H9 (cell line): ENCODE measurements around the gene IRS2. TPM values are rescaled to one million over a fixed set of nuclear protein-coding genes. Genes with fewer than 3 reads are reported as not detected.

ENCODE experiments used
- DNase-seq: peaks from one replicate; pipeline ENCODE4 v3.0.0-alpha.2; 2017
- H2AFZ ChIP-seq: one replicate; pipeline ENCODE4 v1.6.1; 2013; ENCODE audit warnings: mild to moderate bottlenecking, low read length, control low read depth, moderate library complexity
- H2AK5ac ChIP-seq: 2 replicates; pipeline ENCODE4 v1.6.1; 2013; ENCODE audit warnings: low read length, control low read depth, mixed read lengths; ENCODE audit not compliant: insufficient read length
- H2BK120ac ChIP-seq: one replicate; pipeline ENCODE4 v1.6.1; 2013; ENCODE audit warnings: low read depth, mild to moderate bottlenecking, low read length, control low read depth, inconsistent platforms; ENCODE audit not compliant: poor library complexity, severe bottlenecking
- H2BK12ac ChIP-seq: 2 replicates; pipeline ENCODE4 v1.6.1; 2013; ENCODE audit warnings: low read length, control low read depth, mixed read lengths, low read depth; ENCODE audit not compliant: insufficient read length
- H2BK15ac ChIP-seq: 2 replicates; pipeline ENCODE4 v1.6.1; 2013; ENCODE audit warnings: low read depth, low read length, control low read depth
- H2BK20ac ChIP-seq: one replicate; pipeline ENCODE4 v1.6.1; 2013; ENCODE audit warnings: low read depth, mild to moderate bottlenecking, low read length, control low read depth, inconsistent platforms; ENCODE audit not compliant: poor library complexity, severe bottlenecking
- H2BK5ac ChIP-seq: 2 replicates; pipeline ENCODE4 v1.6.1; 2013; ENCODE audit warnings: low read length, control low read depth, mixed read lengths; ENCODE audit not compliant: insufficient read length
- H3K14ac ChIP-seq: 2 replicates; pipeline ENCODE4 v1.6.1; 2013; ENCODE audit warnings: low read length, control low read depth; ENCODE audit not compliant: insufficient read depth
- H3K18ac ChIP-seq: 2 replicates; pipeline ENCODE4 v1.6.1; 2013; ENCODE audit warnings: low read depth, mild to moderate bottlenecking, mixed read lengths, low read length, control low read depth; ENCODE audit not compliant: insufficient read length
- H3K23ac ChIP-seq: 2 replicates; pipeline ENCODE4 v1.6.1; 2013; ENCODE audit warnings: low read length, control low read depth, mixed read lengths, low read depth; ENCODE audit not compliant: insufficient read length
- H3K23me2 ChIP-seq: 2 replicates; pipeline ENCODE4 v1.6.1; 2013; ENCODE audit warnings: low read depth, mild to moderate bottlenecking, mixed read lengths, low read length, control low read depth; ENCODE audit not compliant: insufficient read length, poor library complexity, severe bottlenecking
- H3K27ac ChIP-seq: 2 replicates; pipeline ENCODE4 v1.5.1; 2013; ENCODE audit warnings: low read length, control low read depth, mixed read lengths, low read depth; ENCODE audit not compliant: insufficient read length
- H3K27me3 ChIP-seq: 2 replicates; pipeline ENCODE4 v1.6.1; 2013; ENCODE audit warnings: low read length, control low read depth, inconsistent platforms; ENCODE audit not compliant: insufficient read depth
- H3K4ac ChIP-seq: 2 replicates; pipeline ENCODE4 v1.6.1; 2013; ENCODE audit warnings: low read depth, mild to moderate bottlenecking, control low read depth, inconsistent platforms, low read length, moderate library complexity
- H3K4me1 ChIP-seq: 2 replicates; pipeline ENCODE4 v1.6.1; 2013; ENCODE audit warnings: low read length, control low read depth, inconsistent platforms; ENCODE audit not compliant: insufficient read depth
- H3K4me2 ChIP-seq: 2 replicates; pipeline ENCODE4 v1.6.1; 2013; ENCODE audit warnings: low read length, control low read depth, mixed read lengths; ENCODE audit not compliant: insufficient read length, insufficient read depth
- H3K56ac ChIP-seq: 2 replicates; pipeline ENCODE4 v1.6.1; 2013; ENCODE audit warnings: low read depth, mild to moderate bottlenecking, mixed read lengths, low read length, control low read depth; ENCODE audit not compliant: insufficient read length
- H3K79me1 ChIP-seq: 2 replicates; pipeline ENCODE4 v1.6.1; 2013; ENCODE audit warnings: low read depth, mild to moderate bottlenecking, moderate library complexity, low read length, control low read depth, inconsistent platforms; ENCODE audit not compliant: insufficient read depth, poor library complexity, severe bottlenecking
- H3K79me2 ChIP-seq: 2 replicates; pipeline ENCODE4 v1.6.1; 2013; ENCODE audit warnings: low read length, control low read depth, inconsistent platforms; ENCODE audit not compliant: insufficient read depth
- H3K9ac ChIP-seq: 2 replicates; pipeline ENCODE4 v1.6.1; 2013; ENCODE audit warnings: low read length, control low read depth, mixed read lengths; ENCODE audit not compliant: insufficient read length; ENCODE audit errors: extremely low read depth
- H3K9me3 ChIP-seq: one replicate; pipeline ENCODE4 v1.6.1; 2013; ENCODE audit warnings: low read depth, low read length, inconsistent platforms; ENCODE audit not compliant: control insufficient read depth
- H3T11ph ChIP-seq: one replicate; pipeline ENCODE4 v1.6.1; 2013; ENCODE audit warnings: mild to moderate bottlenecking, low read length, control low read depth, inconsistent platforms
- H4K20me1 ChIP-seq: one replicate; pipeline ENCODE4 v1.6.1; 2013; ENCODE audit not compliant: control insufficient read depth, insufficient read length, insufficient read depth
- H4K5ac ChIP-seq: 2 replicates; pipeline ENCODE4 v1.6.1; 2013; ENCODE audit warnings: low read depth, mild to moderate bottlenecking, mixed read lengths, low read length, control low read depth; ENCODE audit not compliant: insufficient read length
- H4K8ac ChIP-seq: replicated peaks from 2 replicates; pipeline ENCODE4 v1.6.1; 2013; ENCODE audit warnings: low read length, control low read depth, mixed read lengths, low read depth; ENCODE audit not compliant: insufficient read length
- H4K91ac ChIP-seq: 2 replicates; pipeline ENCODE4 v1.6.1; 2013; ENCODE audit warnings: low read depth, mild to moderate bottlenecking, moderate library complexity, mixed read lengths, low read length, control low read depth; ENCODE audit not compliant: insufficient read length
- H3K27ac Mint-ChIP-seq, 3 experiments: 2 replicates in 2 of 3; 3 replicates in 1 of 3; pipeline ENCODE4 v1.8.0; 2020 to 2021; ENCODE audit warnings: mixed read lengths in 3 of 3, mild to moderate bottlenecking in 1 of 3, moderate library complexity in 1 of 3
- H3K27me3 Mint-ChIP-seq: 2 replicates; pipeline ENCODE4 v1.8.0; 2021; ENCODE audit warnings: low read depth, mild to moderate bottlenecking, moderate library complexity, mixed read lengths
- H3K36me3 Mint-ChIP-seq, 3 experiments: 2 replicates in 2 of 3; 3 replicates in 1 of 3; pipeline ENCODE4 v1.8.0; 2020 to 2021; ENCODE audit warnings: low read depth in 3 of 3, mixed read lengths in 3 of 3; ENCODE audit not compliant: insufficient read depth in 1 of 3
- H3K4me1 Mint-ChIP-seq, 2 experiments: 2 replicates each; pipeline ENCODE4 v1.8.0; 2020; ENCODE audit warnings: mixed read lengths in 2 of 2
- H3K4me3 Mint-ChIP-seq, 2 experiments: 2 replicates in 1 of 2; 3 replicates in 1 of 2; pipeline ENCODE4 v1.8.0; 2020 to 2021; ENCODE audit warnings: mild to moderate bottlenecking in 2 of 2, mixed read lengths in 2 of 2, moderate library complexity in 1 of 2
- H3K9me3 Mint-ChIP-seq, 2 experiments: 2 replicates in 1 of 2; 3 replicates in 1 of 2; pipeline ENCODE4 v1.8.0; 2020; ENCODE audit warnings: mild to moderate bottlenecking in 2 of 2, mixed read lengths in 2 of 2, moderate library complexity in 1 of 2
- WGBS: extraction: QIAGEN DNeasy Blood & Tissue Kit; methylation state at CpG from one replicate; pipeline ENCODE4 v1.1.7; 2013; ENCODE audit warnings: missing lambda C conversion rate, low lambda C conversion rate, mixed read lengths; ENCODE audit not compliant: insufficient read length; ENCODE audit errors: extremely low coverage; 5-methylcytosine and 5-hydroxymethylcytosine counted together
- total RNA-seq: library from RNA; stranded (reverse); gene quantifications from 2 replicates; pipeline ENCODE4 v1.2.1, GENCODE V29; 2021
- TF ChIP-seq, protein P1 (sequence below): fragments of 200-600 bp; sonication (generic); conservative IDR thresholded peaks from 3 replicates; pipeline ENCODE4 v1.8.0; 2021; ENCODE audit warnings: antibody characterized with exemption, mild to moderate bottlenecking

The IRS2 gene
- total RNA-seq, 1 experiment from 2014 or later: 10.1 TPM

DNA sequence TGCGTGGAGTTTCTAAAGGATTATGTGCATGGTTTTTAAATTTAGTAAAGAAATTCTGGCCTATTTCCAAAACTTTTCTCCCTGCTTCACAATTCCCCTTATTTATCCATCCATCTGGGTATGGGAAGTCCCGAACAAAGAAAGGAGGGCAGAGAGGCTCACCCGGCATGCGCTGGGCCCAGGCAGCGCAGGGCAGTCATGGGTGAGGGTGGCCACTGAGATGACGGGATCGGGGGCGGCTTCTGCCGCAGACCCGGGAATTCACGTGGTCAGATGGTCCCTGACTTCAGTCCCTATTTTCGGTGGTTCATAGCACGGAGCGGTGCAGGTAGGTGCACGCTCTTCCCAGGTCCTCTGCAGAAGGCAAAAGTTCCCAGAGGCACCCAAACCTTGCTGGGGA, 14.5 kb downstream of the IRS2 start:
- H2BK120ac ChIP-seq: no peak overlapping the region
- peaks cover 11 to 25% (median 24%) of the 10 kb centered on the region in 3 experiments; a peak in 6 of 7 replicates for H3K36me3 Mint-ChIP-seq
- no peak overlapping the region for H2AFZ ChIP-seq

More for the DNA sequence above, 14.5 kb downstream of the IRS2 start:
- H2AK5ac ChIP-seq: no peak overlapping the region
- peaks cover 7 to 11% of the 10 kb centered on the region in 2 experiments; a peak in 3 of 4 replicates for H3K4me1 Mint-ChIP-seq
- no peak overlapping the region for H3K4me2 ChIP-seq
- H3K9me3 Mint-ChIP-seq: no peaks in the 10 kb centered on the region
- no peaks in the 10 kb centered on the region for H3K27me3 Mint-ChIP-seq
- no peaks in the 10 kb centered on the region for H3K9me3 ChIP-seq
- no peak overlapping the region for H3K4me3 Mint-ChIP-seq
- TF ChIP-seq, protein P1, sequence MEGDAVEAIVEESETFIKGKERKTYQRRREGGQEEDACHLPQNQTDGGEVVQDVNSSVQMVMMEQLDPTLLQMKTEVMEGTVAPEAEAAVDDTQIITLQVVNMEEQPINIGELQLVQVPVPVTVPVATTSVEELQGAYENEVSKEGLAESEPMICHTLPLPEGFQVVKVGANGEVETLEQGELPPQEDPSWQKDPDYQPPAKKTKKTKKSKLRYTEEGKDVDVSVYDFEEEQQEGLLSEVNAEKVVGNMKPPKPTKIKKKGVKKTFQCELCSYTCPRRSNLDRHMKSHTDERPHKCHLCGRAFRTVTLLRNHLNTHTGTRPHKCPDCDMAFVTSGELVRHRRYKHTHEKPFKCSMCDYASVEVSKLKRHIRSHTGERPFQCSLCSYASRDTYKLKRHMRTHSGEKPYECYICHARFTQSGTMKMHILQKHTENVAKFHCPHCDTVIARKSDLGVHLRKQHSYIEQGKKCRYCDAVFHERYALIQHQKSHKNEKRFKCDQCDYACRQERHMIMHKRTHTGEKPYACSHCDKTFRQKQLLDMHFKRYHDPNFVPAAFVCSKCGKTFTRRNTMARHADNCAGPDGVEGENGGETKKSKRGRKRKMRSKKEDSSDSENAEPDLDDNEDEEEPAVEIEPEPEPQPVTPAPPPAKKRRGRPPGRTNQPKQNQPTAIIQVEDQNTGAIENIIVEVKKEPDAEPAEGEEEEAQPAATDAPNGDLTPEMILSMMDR: no peak
- no peaks in the 10 kb centered on the region; the same call in 1 of the 2 replicates for H3K79me2 ChIP-seq
- H3K79me1 ChIP-seq: no peaks in the 10 kb centered on the region
- H3K27ac ChIP-seq: no peak overlapping the region
- H4K8ac ChIP-seq: no peak overlapping the region
- H4K5ac ChIP-seq: no peak overlapping the region
- no peak overlapping the region for H2BK20ac ChIP-seq
- H2BK5ac ChIP-seq: no peak overlapping the region
- WGBS: no CpG with 5 or more reads among the region's 15 CpGs
- H4K91ac ChIP-seq: no peak overlapping the region
- no peaks in the 10 kb centered on the region for H3K27me3 ChIP-seq
- no peak overlapping the region for H3K23ac ChIP-seq
- no peak overlapping the region for H3K9ac ChIP-seq
- H3K4ac ChIP-seq: no peak overlapping the region
- H3K4me1 ChIP-seq: no peaks in the 10 kb centered on the region; the same call in none of the 2 replicates
- H4K20me1 ChIP-seq: no peaks in the 10 kb centered on the region
- no peak overlapping the region for H3K56ac ChIP-seq
- H3K27ac Mint-ChIP-seq: peak overlapping the region in 1 of 3 experiments; percentile 66; a peak in 1 of 7 replicates
- H2BK12ac ChIP-seq: no peak overlapping the region
- H2BK15ac ChIP-seq: no peak overlapping the region
- DNase-seq: no peak
- H3T11ph ChIP-seq: no peak overlapping the region
- H3K14ac ChIP-seq: no peak overlapping the region
- no peaks in the 10 kb centered on the region for H3K23me2 ChIP-seq
- H3K18ac ChIP-seq: no peak overlapping the region
